IMR-90 (cell line): ENCODE measurements around the gene PRKAG2. TPM values are rescaled to one million over a fixed set of nuclear protein-coding genes. Genes with fewer than 3 reads are reported as not detected.
A peak's percentile ranks its signal among the peaks of the same experiment; 100 is the strongest.

Experiments
- ATAC-seq: fragments of 200-7000 bp; cut with Tn5 transposase; 2 replicates; pipeline ENCODE4 v1.9.1; 2020; ENCODE audit warnings: low read depth, mild to moderate bottlenecking, moderate library complexity
- BruUV-seq: library from RNA; stranded (reverse); fragments of 400-500 nt; replicated peaks from 2 replicates; lab custom pipeline; 2021; lab: Mats Ljungman, UMichigan
- CTCF ChIA-PET: fragments of 300-600 bp; formaldehyde crosslinking; extraction: SDS; loops from one replicate; lab custom pipeline; 2021; ENCODE audit warnings: antibody characterized with exemption; lab: Yijun Ruan, JAX
- POLR2A ChIA-PET: fragments of 300-600 bp; sonication (Branson Sonifier 250); formaldehyde crosslinking; loops from one replicate; lab custom pipeline; 2022; ENCODE audit warnings: antibody characterized with exemption; ENCODE audit not compliant: unreplicated experiment; lab: Charles Lee
- DNase-seq: peaks from one replicate; pipeline ENCODE4 v3.0.0; 2013
- H2AFZ ChIP-seq: replicated peaks from 2 replicates; pipeline ENCODE3; 2013; ENCODE audit warnings: low read length, mild to moderate bottlenecking; ENCODE audit not compliant: poor library complexity
- H2AK5ac ChIP-seq: 2 replicates; pipeline ENCODE4 v1.6.1; 2013; ENCODE audit warnings: low read depth, low read length, inconsistent platforms
- H2AK9ac ChIP-seq: replicated peaks from 2 replicates; pipeline ENCODE3; 2013; ENCODE audit warnings: mild to moderate bottlenecking, low read depth, low read length, moderate library complexity; ENCODE audit not compliant: poor library complexity
- H2BK120ac ChIP-seq: 2 replicates; pipeline ENCODE4 v1.6.1; 2013; ENCODE audit warnings: low read depth, low read length, inconsistent platforms
- H2BK15ac ChIP-seq: 3 replicates; pipeline ENCODE4 v1.6.1; 2013; ENCODE audit warnings: low read depth, low read length, inconsistent platforms
- H2BK20ac ChIP-seq: 2 replicates; pipeline ENCODE4 v1.6.1; 2013; ENCODE audit warnings: low read depth, mild to moderate bottlenecking, inconsistent platforms, low read length, moderate library complexity
- H2BK5ac ChIP-seq: 2 replicates; pipeline ENCODE4 v1.6.1; 2013; ENCODE audit warnings: mild to moderate bottlenecking, low read depth, low read length, inconsistent platforms; ENCODE audit not compliant: poor library complexity, severe bottlenecking
- H3K14ac ChIP-seq: replicated peaks from 2 replicates; pipeline ENCODE4 v1.6.1; 2013; ENCODE audit warnings: low read depth, low read length, inconsistent platforms
- H3K18ac ChIP-seq: 2 replicates; pipeline ENCODE4 v1.6.1; 2013; ENCODE audit warnings: low read depth, low read length, control low read depth
- H3K23ac ChIP-seq: 2 replicates; pipeline ENCODE4 v1.6.1; 2013; ENCODE audit warnings: low read depth, low read length, inconsistent platforms
- H3K27ac ChIP-seq: 2 replicates; pipeline ENCODE4 v1.5.1; 2013; ENCODE audit warnings: mild to moderate bottlenecking, control low read depth, low read length; ENCODE audit not compliant: insufficient read depth
- H3K27me3 ChIP-seq: 2 replicates; pipeline ENCODE4 v1.6.1; 2013; ENCODE audit warnings: low read length; ENCODE audit not compliant: control insufficient read depth, insufficient read depth
- H3K36me3 ChIP-seq: 2 replicates; pipeline ENCODE4 v1.6.1; 2013; ENCODE audit warnings: low read length, mixed read lengths; ENCODE audit not compliant: control insufficient read depth, insufficient read depth
- H3K4ac ChIP-seq: 2 replicates; pipeline ENCODE4 v1.6.1; 2013; ENCODE audit warnings: low read depth, low read length, inconsistent platforms
- H3K4me1 ChIP-seq: 2 replicates; pipeline ENCODE4 v1.6.1; 2013; ENCODE audit warnings: low read length, mixed read lengths; ENCODE audit not compliant: control insufficient read depth, insufficient read depth
- H3K4me2 ChIP-seq: 2 replicates; pipeline ENCODE4 v1.6.1; 2013; ENCODE audit warnings: low read depth, mild to moderate bottlenecking, control low read depth, low read length, moderate library complexity
- H3K4me3 ChIP-seq: 2 replicates; pipeline ENCODE4 v1.5.1; 2013; ENCODE audit warnings: low read depth, mild to moderate bottlenecking, control low read depth, low read length, moderate library complexity; ENCODE audit not compliant: insufficient read depth
- H3K56ac ChIP-seq: 2 replicates; pipeline ENCODE4 v1.6.1; 2013; ENCODE audit warnings: low read length, inconsistent platforms; ENCODE audit not compliant: insufficient read depth; ENCODE audit errors: extremely low read depth
- H3K79me1 ChIP-seq, 2 experiments: 2 replicates each; pipeline ENCODE4 v1.6.1; 2013; ENCODE audit warnings: low read length in 2 of 2, inconsistent platforms in 1 of 2, low read depth in 1 of 2
- H3K9ac ChIP-seq: 2 replicates; pipeline ENCODE4 v1.6.1; 2013; ENCODE audit warnings: low read depth, low read length, control low read depth
- H3K9me1 ChIP-seq: 2 replicates; pipeline ENCODE4 v1.6.1; 2013; ENCODE audit warnings: low read length, inconsistent platforms; ENCODE audit not compliant: insufficient read depth
- H3K9me3 ChIP-seq: 2 replicates; pipeline ENCODE4 v1.6.1; 2013; ENCODE audit warnings: low read length; ENCODE audit not compliant: control insufficient read depth, insufficient read depth
- H4K20me1 ChIP-seq: 2 replicates; pipeline ENCODE4 v1.6.1; 2013; ENCODE audit warnings: low read length, inconsistent platforms; ENCODE audit not compliant: insufficient read depth
- H4K5ac ChIP-seq: 2 replicates; pipeline ENCODE4 v1.6.1; 2013; ENCODE audit warnings: mild to moderate bottlenecking, low read depth, low read length, control low read depth
- H4K8ac ChIP-seq, 2 experiments: 2 replicates each; pipeline ENCODE4 v1.6.1; 2013; ENCODE audit warnings: low read depth in 2 of 2, low read length in 2 of 2, control low read depth in 1 of 2, inconsistent platforms in 1 of 2
- H4K91ac ChIP-seq: 2 replicates; pipeline ENCODE4 v1.6.1; 2013; ENCODE audit warnings: low read depth, low read length, inconsistent platforms; ENCODE audit not compliant: insufficient read depth
- CHD1 ChIP-seq: IDR thresholded peaks from 2 replicates; pipeline ENCODE4 v1.6.1; 2012; ENCODE audit warnings: low read depth, low read length, improper control_type of control experiment
- FOS ChIP-seq: fragments of 150-350 bp; IDR thresholded peaks from 2 replicates; pipeline ENCODE4 v1.6.1; 2016; ENCODE audit warnings: low read depth, low read length
- MAFK ChIP-seq: IDR thresholded peaks from 2 replicates; pipeline ENCODE4 v1.6.1; 2012; ENCODE audit warnings: low read depth, low read length, improper control_type of control experiment
- MAZ ChIP-seq: IDR thresholded peaks from 2 replicates; pipeline ENCODE4 v1.6.1; 2012; ENCODE audit warnings: low read depth, mild to moderate bottlenecking, low read length, improper control_type of control experiment, moderate library complexity, borderline replicate concordance
- NFE2L2 ChIP-seq: fragments of 150-350 bp; IDR thresholded peaks from 2 replicates; pipeline ENCODE4 v1.6.1; 2016; ENCODE audit warnings: low read depth, mild to moderate bottlenecking, low read length
- RCOR1 ChIP-seq: IDR thresholded peaks from 2 replicates; pipeline ENCODE4 v1.6.1; 2012; ENCODE audit warnings: mild to moderate bottlenecking, low read length, improper control_type of control experiment; ENCODE audit not compliant: insufficient replicate concordance
- WGBS, 2 experiments: methylation state at CpG; one replicate each; pipeline versions ENCODE4 v1.1.5 to v1.1.7; 2013; ENCODE audit warnings: missing lambda C conversion rate in 2 of 2; ENCODE audit not compliant: insufficient read length in 1 of 2; ENCODE audit errors: extremely low coverage in 2 of 2; 5-methylcytosine and 5-hydroxymethylcytosine counted together
- dilution Hi-C: fragments of 300-500 bp; cut with HindIII; formaldehyde crosslinking; loops from one replicate; pipeline ENCODE4 v1.14.3; 2018; ENCODE audit warnings: low sequenced_read_pairs; ENCODE audit not compliant: unreplicated experiment
- in situ Hi-C: fragments of 300-500 bp; cut with MboI; formaldehyde crosslinking; loops from 3 replicates; pipeline ENCODE4 v1.14.3; 2019; ENCODE audit warnings: low sequenced_read_pairs, inconsistent platforms, mixed read lengths
- intact Hi-C: fragments of 100-400 bp; cut with micrococcal nuclease; formaldehyde crosslinking; loops from 2 replicates; pipeline ENCODE4 v1.10.0; 2022
- polyA plus RNA-seq, 3 experiments: library from polyadenylated mRNA; depleted of rRNA; stranded (reverse); fragments of >200 nt; gene quantifications; 2 replicates each; pipeline ENCODE4 v1.2.3, GENCODE V29; 2012; ENCODE audit warnings: low replicate concordance in 1 of 3
- total RNA-seq: library from RNA; depleted of rRNA; stranded (reverse); fragments of >200 nt; gene quantifications from 2 replicates; pipeline ENCODE4 v1.2.3, GENCODE V29; 2012
- TF ChIP-seq, protein P1 (sequence below): conservative IDR thresholded peaks from 2 replicates; pipeline ENCODE4 v1.5.1; 2012; ENCODE audit warnings: mild to moderate bottlenecking, low read depth, low read length, improper control_type of control experiment

The PRKAG2 gene
- total and polyA plus RNA-seq, 2 of the 4 experiments (the other 2 are of a cell fraction): 15.4 to 21.6 TPM

- dilution Hi-C loops: no loop called here
- intact Hi-C loops: no loop called here
- no peak overlapping the region for H2BK15ac ChIP-seq
- H3K4ac ChIP-seq: no peak overlapping the region; the same call in 1 of the 2 replicates
- ATAC-seq: no peak
- H2AFZ ChIP-seq: peak overlapping the region; percentile 14
- H3K79me1 ChIP-seq: peaks cover 10 to 46% of the 10 kb centered on the region in 2 experiments
- H2AK5ac ChIP-seq: peak overlapping the region; percentile 88
- no peak overlapping the region for H2BK20ac ChIP-seq
- no peak overlapping the region for H4K8ac ChIP-seq
- no peak overlapping the region for H3K18ac ChIP-seq
- peak overlapping the region; percentile 2 for H2BK5ac ChIP-seq
- peak overlapping the region; percentile 16; the same call in 1 of the 2 replicates for H4K5ac ChIP-seq
- no peaks in the 10 kb centered on the region; the same call in 1 of the 2 replicates for H4K20me1 ChIP-seq
- no peak for DNase-seq
- H2AK9ac ChIP-seq: no peak overlapping the region
- H3K36me3 ChIP-seq: 0 out of 2 replicates have a peak, but pooled peaks cover 1% of the 10 kb centered on the region
- H3K56ac ChIP-seq: no peak overlapping the region
- H3K9ac ChIP-seq: no peak overlapping the region
- no peak overlapping the region for H3K4me2 ChIP-seq
- no peak overlapping the region for H3K4me3 ChIP-seq
- H3K23ac ChIP-seq: no peak overlapping the region
- H2BK120ac ChIP-seq: no peak overlapping the region
- peaks cover 12% of the 10 kb centered on the region for H3K9me1 ChIP-seq
- ChIA-PET POLR2A (no interaction called here), CTCF (no interaction called here)
- H3K14ac ChIP-seq: no peak overlapping the region
- 90% methylated on average over 6 of the region's 19 CpGs; no CpG with 5 or more reads in 1 of the 2 experiments for WGBS, 2 experiments
- in situ Hi-C loops: no loop called here
- no peak overlapping the region for H3K27ac ChIP-seq
- no peak for TF ChIP-seq RCOR1
- TF ChIP-seq CHD1: no peak
- TF ChIP-seq, protein P1, sequence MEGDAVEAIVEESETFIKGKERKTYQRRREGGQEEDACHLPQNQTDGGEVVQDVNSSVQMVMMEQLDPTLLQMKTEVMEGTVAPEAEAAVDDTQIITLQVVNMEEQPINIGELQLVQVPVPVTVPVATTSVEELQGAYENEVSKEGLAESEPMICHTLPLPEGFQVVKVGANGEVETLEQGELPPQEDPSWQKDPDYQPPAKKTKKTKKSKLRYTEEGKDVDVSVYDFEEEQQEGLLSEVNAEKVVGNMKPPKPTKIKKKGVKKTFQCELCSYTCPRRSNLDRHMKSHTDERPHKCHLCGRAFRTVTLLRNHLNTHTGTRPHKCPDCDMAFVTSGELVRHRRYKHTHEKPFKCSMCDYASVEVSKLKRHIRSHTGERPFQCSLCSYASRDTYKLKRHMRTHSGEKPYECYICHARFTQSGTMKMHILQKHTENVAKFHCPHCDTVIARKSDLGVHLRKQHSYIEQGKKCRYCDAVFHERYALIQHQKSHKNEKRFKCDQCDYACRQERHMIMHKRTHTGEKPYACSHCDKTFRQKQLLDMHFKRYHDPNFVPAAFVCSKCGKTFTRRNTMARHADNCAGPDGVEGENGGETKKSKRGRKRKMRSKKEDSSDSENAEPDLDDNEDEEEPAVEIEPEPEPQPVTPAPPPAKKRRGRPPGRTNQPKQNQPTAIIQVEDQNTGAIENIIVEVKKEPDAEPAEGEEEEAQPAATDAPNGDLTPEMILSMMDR: no peak
- no peak for TF ChIP-seq NFE2L2
- TF ChIP-seq FOS: no peak
- TF ChIP-seq MAFK: no peak
- no peak for TF ChIP-seq MAZ
- H3K4me1 ChIP-seq: peaks cover 8% of the 10 kb centered on the region
- BruUV-seq: no TSS peak
- no peaks in the 10 kb centered on the region for H3K27me3 ChIP-seq
- no peaks in the 10 kb centered on the region for H3K9me3 ChIP-seq
- H4K91ac ChIP-seq: no peak overlapping the region
These were observed 285.8 kb downstream of the PRKAG2 start for GRCh38 chr7:151590850-151591771.
